Glutamatergic neuron (in vitro differentiated cells): ENCODE results near the gene COLEC12. TPM values are rescaled to one million over a fixed set of nuclear protein-coding genes. Genes with fewer than 3 reads are reported as not detected.

Experiments
- DNase-seq: peaks from one replicate; pipeline ENCODE4 v3.0.0; 2022
- H3K27ac Mint-ChIP-seq: one replicate; pipeline ENCODE4 v1.8.0; 2020; ENCODE audit warnings: mild to moderate bottlenecking, mixed read lengths, inconsistent platforms; ENCODE audit not compliant: unreplicated experiment
- H3K27me3 Mint-ChIP-seq: one replicate; pipeline ENCODE4 v1.8.0; 2020; ENCODE audit warnings: mild to moderate bottlenecking, moderate library complexity, mixed read lengths, inconsistent platforms; ENCODE audit not compliant: unreplicated experiment
- H3K36me3 Mint-ChIP-seq: one replicate; pipeline ENCODE4 v1.8.0; 2020; ENCODE audit warnings: mild to moderate bottlenecking, mixed read lengths, inconsistent platforms; ENCODE audit not compliant: unreplicated experiment
- H3K4me1 Mint-ChIP-seq: one replicate; pipeline ENCODE4 v1.8.0; 2020; ENCODE audit warnings: mild to moderate bottlenecking, low read depth, mixed read lengths, inconsistent platforms; ENCODE audit not compliant: unreplicated experiment
- H3K4me3 Mint-ChIP-seq: one replicate; pipeline ENCODE4 v1.8.0; 2020; ENCODE audit warnings: mild to moderate bottlenecking, mixed read lengths, inconsistent platforms; ENCODE audit not compliant: unreplicated experiment
- H3K9me3 Mint-ChIP-seq: one replicate; pipeline ENCODE4 v1.8.0; 2020; ENCODE audit warnings: mild to moderate bottlenecking, moderate library complexity, mixed read lengths, inconsistent platforms; ENCODE audit not compliant: unreplicated experiment
- total RNA-seq: library from RNA; stranded (reverse); fragmentation: NEBNext Ultra II Directional; extraction: Animal tissue kit (Norgen Biotek cat#: 25700); gene quantifications from one replicate; pipeline ENCODE4 v1.2.1, GENCODE V29; 2021; ENCODE audit not compliant: unreplicated experiment
- TF ChIP-seq, protein P1 (sequence below): fragments of 200-600 bp; sonication (generic); IDR thresholded peaks from one replicate; pipeline ENCODE4 v1.5.0; 2021; ENCODE audit not compliant: partially characterized antibody, unreplicated experiment

COLEC12 gene
- total RNA-seq, 1 donor from 2014 or later = 0.20 TPM

DNA sequence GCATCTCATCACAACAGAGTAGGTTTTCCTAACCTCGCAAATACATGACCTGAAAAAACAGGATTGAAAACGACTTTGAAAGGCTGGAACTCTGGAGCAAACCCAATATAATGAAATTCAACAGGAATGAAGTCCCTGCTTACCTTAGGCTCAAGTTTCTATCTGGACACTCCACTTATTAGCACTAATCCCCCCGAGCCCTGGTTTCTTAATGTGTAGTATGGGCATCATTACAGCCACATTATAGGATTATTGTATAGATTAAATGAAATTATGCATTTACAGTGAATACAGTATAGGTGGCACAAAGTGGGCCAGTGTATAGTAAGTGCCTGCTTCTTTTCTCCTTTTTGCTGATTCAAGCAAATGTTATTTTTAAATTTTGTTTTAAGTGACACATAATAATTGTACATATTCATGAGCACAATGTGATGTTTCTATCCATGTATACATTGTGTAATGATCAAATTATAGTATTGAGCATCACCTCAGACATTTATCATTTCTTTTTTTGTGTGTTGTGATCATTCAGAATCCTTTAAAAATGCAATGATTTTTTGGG lies 118.0 kb downstream of the COLEC12 start:
- no peaks in the 10 kb centered on the region for H3K27me3 Mint-ChIP-seq
- no peaks in the 10 kb centered on the region for H3K36me3 Mint-ChIP-seq
- peaks cover 12% of the 10 kb centered on the region for H3K4me1 Mint-ChIP-seq
- TF ChIP-seq, protein P1, sequence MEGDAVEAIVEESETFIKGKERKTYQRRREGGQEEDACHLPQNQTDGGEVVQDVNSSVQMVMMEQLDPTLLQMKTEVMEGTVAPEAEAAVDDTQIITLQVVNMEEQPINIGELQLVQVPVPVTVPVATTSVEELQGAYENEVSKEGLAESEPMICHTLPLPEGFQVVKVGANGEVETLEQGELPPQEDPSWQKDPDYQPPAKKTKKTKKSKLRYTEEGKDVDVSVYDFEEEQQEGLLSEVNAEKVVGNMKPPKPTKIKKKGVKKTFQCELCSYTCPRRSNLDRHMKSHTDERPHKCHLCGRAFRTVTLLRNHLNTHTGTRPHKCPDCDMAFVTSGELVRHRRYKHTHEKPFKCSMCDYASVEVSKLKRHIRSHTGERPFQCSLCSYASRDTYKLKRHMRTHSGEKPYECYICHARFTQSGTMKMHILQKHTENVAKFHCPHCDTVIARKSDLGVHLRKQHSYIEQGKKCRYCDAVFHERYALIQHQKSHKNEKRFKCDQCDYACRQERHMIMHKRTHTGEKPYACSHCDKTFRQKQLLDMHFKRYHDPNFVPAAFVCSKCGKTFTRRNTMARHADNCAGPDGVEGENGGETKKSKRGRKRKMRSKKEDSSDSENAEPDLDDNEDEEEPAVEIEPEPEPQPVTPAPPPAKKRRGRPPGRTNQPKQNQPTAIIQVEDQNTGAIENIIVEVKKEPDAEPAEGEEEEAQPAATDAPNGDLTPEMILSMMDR = no peak
- peaks cover 2% of the 10 kb centered on the region for H3K9me3 Mint-ChIP-seq
- H3K27ac Mint-ChIP-seq = no peak overlapping the region
- no peak for DNase-seq
- no peak overlapping the region for H3K4me3 Mint-ChIP-seq

DNA sequence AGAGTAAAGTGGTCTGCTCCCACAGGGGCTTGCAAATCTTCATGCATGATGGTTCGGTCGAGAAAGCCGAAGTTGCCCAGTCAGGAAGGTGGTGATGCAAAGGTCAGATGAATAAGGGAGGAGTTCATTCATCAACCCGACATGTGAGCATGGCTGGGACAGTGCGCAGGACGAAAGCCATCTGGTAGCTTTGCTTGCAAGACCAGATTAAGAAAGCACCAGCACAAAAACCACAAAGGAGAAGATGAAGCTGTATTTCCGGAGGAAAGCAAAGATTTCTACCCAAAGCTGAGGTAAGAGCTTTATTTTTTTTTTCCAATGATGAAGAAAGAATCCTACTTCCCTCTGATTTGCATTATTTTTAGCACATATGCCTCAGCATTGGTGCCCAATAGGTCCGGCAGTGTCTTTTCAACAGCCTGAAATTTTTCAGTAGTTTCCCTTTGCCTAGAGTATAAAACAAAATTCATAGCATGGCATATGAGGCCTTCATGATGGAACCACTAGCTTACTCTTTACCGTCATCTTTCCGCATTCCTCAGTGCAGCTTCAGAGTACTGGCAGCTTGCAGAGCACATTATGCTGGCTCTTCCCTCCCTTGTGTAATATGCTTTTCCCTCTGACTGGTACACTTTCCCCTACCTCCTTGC lies 120.7 kb downstream of the COLEC12 start:
- Mint-ChIP-seq H3K9me3 (peaks cover 2% of the 10 kb centered on the region), H3K27ac (peak overlapping the region; percentile 10), H3K4me3 (no peak overlapping the region), H3K4me1 (peaks cover 11% of the 10 kb centered on the region), H3K27me3 (no peaks in the 10 kb centered on the region), H3K36me3 (no peaks in the 10 kb centered on the region)
- DNase-seq = no peak
- TF ChIP-seq, protein P1 = no peak

DNA sequence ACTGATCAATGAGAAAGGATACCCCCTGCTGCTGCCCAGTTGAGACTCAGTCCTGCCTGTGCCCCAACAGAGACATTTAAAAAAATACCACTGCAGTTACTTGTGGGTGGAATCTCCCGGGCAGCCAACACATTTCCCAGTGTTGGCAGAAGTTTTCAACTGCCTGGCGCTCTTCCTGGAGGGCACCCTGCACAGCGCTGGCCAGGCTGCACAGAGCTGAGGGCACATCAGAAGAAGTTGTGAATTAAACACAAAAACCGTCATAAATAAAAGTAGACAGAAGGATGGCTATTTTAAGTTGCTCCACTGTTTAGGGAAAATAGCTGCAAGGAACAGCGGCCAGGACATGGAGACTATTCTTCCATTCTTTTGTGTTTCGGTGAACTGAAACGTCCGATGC lies 122.4 kb downstream of the COLEC12 start:
- no peak overlapping the region for H3K4me3 Mint-ChIP-seq
- H3K27me3 Mint-ChIP-seq = no peaks in the 10 kb centered on the region
- TF ChIP-seq, protein P1 = no peak
- no peak for DNase-seq
- H3K4me1 Mint-ChIP-seq = peaks cover 11% of the 10 kb centered on the region
- no peaks in the 10 kb centered on the region for H3K9me3 Mint-ChIP-seq
- H3K36me3 Mint-ChIP-seq = no peaks in the 10 kb centered on the region
- H3K27ac Mint-ChIP-seq = no peak overlapping the region

DNA sequence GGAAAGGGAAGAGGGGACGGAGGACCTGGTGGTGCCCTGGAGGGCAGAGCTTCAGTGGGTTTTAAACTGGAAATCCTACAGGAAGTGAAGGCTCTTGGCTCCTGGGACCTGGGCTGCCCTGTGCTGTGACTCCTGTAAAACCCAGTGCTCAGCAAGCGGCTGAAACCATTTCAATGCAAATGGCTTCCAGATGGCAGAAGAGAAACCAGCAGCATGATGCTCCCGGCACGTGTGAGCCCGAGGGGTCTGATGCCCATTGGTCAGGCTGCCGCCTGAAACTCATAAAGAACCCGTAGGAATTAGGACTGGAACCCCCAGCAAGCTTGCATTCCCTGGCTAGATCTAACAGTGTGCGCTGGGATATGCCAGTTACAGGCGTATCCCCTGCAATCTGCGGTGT lies 123.4 kb downstream of the COLEC12 start:
- H3K4me3 Mint-ChIP-seq = no peak overlapping the region
- no peaks in the 10 kb centered on the region for H3K27me3 Mint-ChIP-seq
- TF ChIP-seq, protein P1 = no peak
- peaks cover 11% of the 10 kb centered on the region for H3K4me1 Mint-ChIP-seq
- H3K27ac Mint-ChIP-seq = no peak overlapping the region
- no peak for DNase-seq
- H3K9me3 Mint-ChIP-seq = no peaks in the 10 kb centered on the region
- H3K36me3 Mint-ChIP-seq = no peaks in the 10 kb centered on the region

DNA sequence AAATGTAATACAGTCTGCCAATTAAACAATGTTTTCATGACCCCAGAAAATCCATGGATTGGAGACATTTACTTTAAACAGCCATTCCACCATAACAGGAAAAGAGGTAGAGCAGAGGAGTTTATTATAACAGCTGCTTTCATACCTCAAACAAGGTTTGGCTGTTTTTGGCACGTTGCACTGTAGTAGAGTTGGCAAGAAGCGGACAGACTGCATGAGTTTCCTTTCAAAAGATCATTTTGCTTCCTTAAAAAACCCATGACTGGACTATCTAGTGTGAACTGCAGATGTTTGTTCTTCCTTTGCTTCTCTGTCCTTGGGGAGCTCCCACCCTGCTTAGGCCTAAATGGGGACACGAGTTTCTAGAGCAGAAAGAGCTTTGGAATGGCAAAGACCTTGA lies 124.2 kb downstream of the COLEC12 start:
- TF ChIP-seq, protein P1 = no peak
- Mint-ChIP-seq H3K27me3 (no peaks in the 10 kb centered on the region), H3K4me1 (peaks cover 11% of the 10 kb centered on the region), H3K4me3 (no peak overlapping the region), H3K27ac (no peak overlapping the region), H3K36me3 (no peaks in the 10 kb centered on the region), H3K9me3 (no peaks in the 10 kb centered on the region)
- DNase-seq = no peak
